SK-N-DZ (cell line): Measurements from ENCODE around the gene EIF2S2.

Experiments used
- DNase-seq: peaks from one replicate; pipeline ENCODE4 v3.0.0-alpha.2; 2015; ENCODE audit warnings: low spot score

EIF2S2 gene

GRCh38 chr20:34089655-34090345, 22.2 kb downstream of the EIF2S2 start:
- DNase-seq, result no peak

GRCh38 chr20:34089175-34089479, 22.9 kb downstream of the EIF2S2 start:
- no peak for DNase-seq

- DNase-seq, result no peak
Observed at GRCh38 chr20:34088305-34089174, 23.5 kb downstream of the EIF2S2 start.

GRCh38 chr20:34085544-34086040, 26.5 kb downstream of the EIF2S2 start:
- no peak for DNase-seq

GRCh38 chr20:34084227-34084923, 27.7 kb downstream of the EIF2S2 start:
- DNase-seq, result peak; percentile 45

GRCh38 chr20:34083781-34084180, 28.3 kb downstream of the EIF2S2 start:
- DNase-seq, result no peak

- DNase-seq, result no peak
Observed at GRCh38 chr20:34083137-34083536, 28.9 kb downstream of the EIF2S2 start.

GRCh38 chr20:34082232-34082887, 29.7 kb downstream of the EIF2S2 start:
- DNase-seq, result no peak

- no peak for DNase-seq
Observed at GRCh38 chr20:34079818-34080217, 32.2 kb downstream of the EIF2S2 start.

- no peak for DNase-seq
Observed at GRCh38 chr20:34078540-34078939, 33.5 kb downstream of the EIF2S2 start.

GRCh38 chr20:34076952-34077351, 35.1 kb downstream of the EIF2S2 start:
- DNase-seq, result no peak

- DNase-seq, result no peak
Observed at GRCh38 chr20:34075647-34076046, 36.4 kb downstream of the EIF2S2 start.

GRCh38 chr20:34074101-34074760, 37.8 kb downstream of the EIF2S2 start:
- DNase-seq, result no peak

GRCh38 chr20:34072778-34073177, 39.3 kb downstream of the EIF2S2 start:
- no peak for DNase-seq

- no peak for DNase-seq
Observed at GRCh38 chr20:34072076-34072475, 40.0 kb downstream of the EIF2S2 start.

GRCh38 chr20:34070859-34071258, 41.2 kb downstream of the EIF2S2 start:
- no peak for DNase-seq

- no peak for DNase-seq
Observed at GRCh38 chr20:34070079-34070439, 42.0 kb downstream of the EIF2S2 start.

GRCh38 chr20:34069341-34070078, 42.5 kb downstream of the EIF2S2 start:
- peak; percentile 84 for DNase-seq

GRCh38 chr20:34068001-34068400, 44.0 kb downstream of the EIF2S2 start:
- no peak for DNase-seq

GRCh38 chr20:34066476-34067090, 45.5 kb downstream of the EIF2S2 start:
- DNase-seq, result no peak
